Fibroblast of the conjunctiva (primary cell): ENCODE results near the gene HRK.
A peak's percentile ranks its signal among the peaks of the same experiment; 100 is the strongest.
"Not testable (repeated sequence)": the region's sequence is repeated elsewhere in the genome, so short reads cannot be mapped to it uniquely, and the experiment has no call there.

Experiments
- DNase-seq: peaks from one replicate; pipeline ENCODE4 v3.0.0-alpha.2; 2010; ENCODE audit warnings: low read depth

Gene HRK

GRCh38 chr12:116818948-116819832, 62.1 kb downstream of the HRK start:
- peak; percentile 86 for DNase-seq

GRCh38 chr12:116818341-116818856, 62.8 kb downstream of the HRK start:
- DNase-seq: no peak

- not testable (repeated sequence) for DNase-seq
Measured at GRCh38 chr12:116814766-116815165, 66.5 kb downstream of the HRK start.

- DNase-seq: no peak
Measured at GRCh38 chr12:116813271-116814041, 67.8 kb downstream of the HRK start.

DNA sequence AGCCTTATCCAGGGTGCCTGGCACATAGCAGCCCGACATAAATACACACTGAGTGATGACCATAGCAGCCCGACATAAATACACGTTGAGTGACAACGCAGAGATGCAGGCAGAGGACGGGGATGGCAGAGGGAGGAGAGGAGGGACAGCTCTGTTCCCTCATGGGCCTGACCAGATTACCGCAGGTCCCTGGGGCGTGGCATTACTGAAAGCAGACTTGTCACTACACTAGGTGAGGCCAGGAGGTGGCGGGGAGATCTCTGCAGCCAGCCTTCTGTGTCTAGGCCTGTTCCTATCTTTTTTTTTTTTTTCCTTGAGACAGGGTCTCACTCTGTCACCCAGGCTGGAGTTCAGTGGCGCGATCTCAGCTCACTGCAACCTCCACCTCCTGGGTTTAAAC, 69.0 kb downstream of the HRK start:
- DNase-seq: no peak

DNA sequence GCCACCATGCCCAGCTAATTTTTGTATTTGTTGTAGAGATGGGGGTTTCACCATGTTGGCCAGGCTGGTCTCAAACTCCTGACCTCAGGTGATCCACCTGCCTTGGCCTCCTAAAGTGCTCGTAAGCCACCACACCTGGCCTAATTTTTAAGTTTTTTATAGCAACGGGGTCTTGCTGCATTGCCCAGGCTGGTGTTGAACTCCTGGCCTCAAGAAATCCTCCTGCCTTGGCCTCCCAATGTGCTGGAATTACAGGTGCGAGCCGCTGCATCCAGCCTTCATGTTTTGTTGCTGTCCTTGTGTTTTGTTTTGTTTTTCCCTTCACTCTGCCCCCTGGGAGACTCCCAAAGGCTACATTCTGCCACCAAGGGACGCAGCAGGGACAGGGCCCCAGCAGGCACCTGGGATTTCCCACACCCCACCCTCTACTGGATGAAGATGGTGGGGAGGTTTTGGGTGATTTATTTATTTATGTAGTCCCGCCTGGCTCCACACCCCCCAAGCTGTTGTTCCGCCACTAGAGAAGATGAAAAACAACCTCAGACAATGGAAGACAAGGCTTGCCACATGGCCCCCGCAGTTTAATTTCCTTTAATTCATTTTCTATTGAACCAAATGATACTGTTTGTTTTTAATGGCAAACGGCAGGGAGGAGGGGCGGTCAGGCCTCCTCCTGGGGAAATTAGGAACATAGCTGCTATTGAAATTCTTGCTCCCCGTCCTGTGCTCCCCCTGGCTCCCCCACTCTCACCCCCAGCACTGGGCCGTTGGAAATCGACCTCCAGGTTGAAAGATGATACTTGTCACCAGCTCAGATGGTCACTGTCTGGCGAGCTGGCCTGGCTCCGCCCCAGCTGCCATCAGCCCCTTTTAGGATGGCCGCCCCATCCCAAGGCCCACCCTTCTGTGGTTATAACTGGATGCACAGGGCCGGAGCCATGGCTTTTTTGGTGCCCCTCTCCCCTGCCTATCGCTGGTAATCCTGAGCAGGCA, 72.8 kb downstream of the HRK start:
- no peak for DNase-seq

- DNase-seq: no peak
Measured at GRCh38 chr12:116807546-116807945, 73.7 kb downstream of the HRK start.

GRCh38 chr12:116806845-116807440, 74.3 kb downstream of the HRK start:
- no peak for DNase-seq
